Measurements from ENCODE around the gene TCEAL9.
"Not testable (repeated sequence)": the region's sequence is repeated elsewhere in the genome, so short reads cannot be mapped to it uniquely, and the experiment has no call there.

Gene TCEAL9, protein sequence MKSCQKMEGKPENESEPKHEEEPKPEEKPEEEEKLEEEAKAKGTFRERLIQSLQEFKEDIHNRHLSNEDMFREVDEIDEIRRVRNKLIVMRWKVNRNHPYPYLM

DNA sequence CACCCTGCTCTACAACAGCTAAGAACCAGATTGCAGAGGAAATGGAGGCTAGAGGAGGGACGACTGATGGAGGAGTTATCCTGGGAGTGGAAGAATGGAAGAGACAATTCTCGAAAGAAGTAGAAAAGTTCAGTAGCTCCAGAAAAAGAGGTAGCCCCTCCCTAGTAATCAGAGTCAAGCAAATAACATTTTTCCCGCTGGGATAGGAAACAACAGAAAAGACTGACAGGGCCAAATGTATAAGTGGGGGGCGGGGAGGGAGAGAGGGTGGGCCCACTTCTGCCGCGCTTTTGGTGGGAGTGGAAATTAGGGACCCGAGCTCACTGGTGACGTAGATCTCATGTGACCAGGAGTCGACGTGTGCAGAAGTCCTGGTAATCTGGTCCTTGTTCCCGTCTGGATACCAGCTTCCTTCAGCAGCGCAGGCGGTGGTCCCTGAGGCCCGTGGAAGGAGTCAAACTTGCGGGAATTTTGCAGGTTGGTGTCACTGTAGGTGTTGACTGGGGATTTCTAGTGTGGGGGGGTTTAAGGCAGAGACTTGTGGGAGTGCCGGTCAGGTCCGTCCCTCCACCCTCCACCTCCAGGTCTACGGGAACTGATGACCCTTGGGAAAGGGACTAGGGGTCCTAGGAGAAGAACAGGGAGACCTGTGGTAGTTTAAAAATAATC is at the start of gene TCEAL9:
TSS of gene TCEAL9 (plus strand) at position 377 of the 669 bp plus-strand sequence. CDS start 1,179 bp downstream, outside the sequence.
- FAIRE-seq (no peak), DNase-seq (ENCODE audit: insufficient read length, low spot score) (peak; percentile 30)

DNA sequence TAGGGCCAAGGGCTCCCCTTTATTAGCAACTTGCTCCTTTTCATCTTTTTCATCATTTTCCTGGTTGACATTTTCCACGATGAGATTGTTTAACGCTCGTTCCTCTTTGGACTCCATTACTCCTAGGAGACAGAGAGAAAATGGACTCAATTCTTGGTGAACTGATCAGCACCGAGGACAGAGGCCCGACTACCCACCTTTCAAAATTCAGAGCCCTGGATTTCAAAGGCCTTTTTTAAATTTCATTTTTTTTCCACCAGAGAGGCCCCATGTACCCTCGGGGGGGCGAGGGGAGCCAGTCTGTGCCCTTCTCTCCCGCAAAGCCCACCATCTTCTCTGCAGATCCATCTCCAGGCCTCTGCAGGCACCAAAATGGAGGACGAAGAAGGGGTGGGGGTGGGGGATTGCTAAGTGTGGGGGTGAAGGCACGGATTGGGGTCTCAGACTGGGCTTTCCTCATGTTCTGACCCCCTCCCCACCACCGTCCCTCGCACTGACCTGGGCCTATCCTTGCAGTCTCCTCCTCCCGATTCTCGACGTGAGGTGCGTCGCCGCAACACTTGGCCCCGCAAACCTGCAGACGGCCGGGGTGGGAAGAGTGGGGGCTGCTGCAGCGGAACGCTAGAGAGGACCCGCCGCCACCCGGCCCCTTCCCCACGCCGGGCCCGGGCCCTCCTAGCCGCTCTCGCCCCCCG is 46.3 kb upstream of the TCEAL9 start:
- DNase-seq (ENCODE audit: insufficient read length, low spot score) = no peak
- FAIRE-seq = no peak

DNA sequence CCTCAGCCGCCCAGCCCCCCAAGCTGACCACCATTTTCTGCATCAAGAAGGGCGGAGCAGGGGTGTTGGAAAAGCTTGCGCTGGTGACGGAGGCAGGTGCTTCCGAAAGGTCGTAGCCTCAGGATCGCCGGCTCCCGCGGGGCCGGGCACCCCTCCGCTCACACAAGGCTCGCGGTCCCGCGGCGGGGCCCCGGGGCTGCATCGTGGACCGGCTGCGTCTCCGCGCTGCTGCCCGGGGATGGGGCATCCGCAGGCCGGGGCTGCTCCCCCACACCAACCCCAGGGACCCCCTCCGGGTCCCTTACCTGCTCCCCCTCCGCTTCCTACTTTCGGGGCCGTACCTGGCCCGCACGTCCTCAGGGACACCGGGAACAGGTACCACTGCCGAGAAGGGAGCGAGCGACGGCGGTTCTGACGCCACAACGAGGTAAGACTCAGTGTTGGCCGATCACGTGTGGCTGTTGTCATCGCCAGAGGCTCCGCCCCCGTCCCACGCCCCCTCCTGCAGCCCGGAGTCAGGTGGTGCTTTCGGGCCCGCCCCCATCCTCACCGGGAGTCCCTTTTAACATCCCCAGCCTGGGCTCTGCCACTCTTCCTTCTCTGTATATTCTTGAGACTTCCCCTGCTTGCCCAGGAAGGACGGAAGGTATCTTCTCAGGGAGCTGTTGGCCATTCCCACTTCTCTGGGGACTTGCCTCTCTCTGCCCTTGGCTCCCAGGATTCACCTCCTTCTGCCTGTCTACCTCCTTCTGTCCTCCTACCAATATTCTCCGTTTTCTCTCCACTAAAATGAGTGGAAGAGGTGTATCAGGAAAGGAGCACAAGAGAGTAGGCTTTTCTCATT is 45.5 kb upstream of the TCEAL9 start, which contains the start of gene BEX2:
TSS of gene BEX2 (minus strand) at position 436 of the 844 bp plus-strand sequence. CDS start 1,014 bp downstream, outside the sequence.
- DNase-seq (ENCODE audit: insufficient read length, low spot score) (peak; percentile 41), FAIRE-seq (no peak)

- no peak for FAIRE-seq
Observed at GRCh38 chrX:103311399-103311780, 44.9 kb upstream of the TCEAL9 start.

DNA sequence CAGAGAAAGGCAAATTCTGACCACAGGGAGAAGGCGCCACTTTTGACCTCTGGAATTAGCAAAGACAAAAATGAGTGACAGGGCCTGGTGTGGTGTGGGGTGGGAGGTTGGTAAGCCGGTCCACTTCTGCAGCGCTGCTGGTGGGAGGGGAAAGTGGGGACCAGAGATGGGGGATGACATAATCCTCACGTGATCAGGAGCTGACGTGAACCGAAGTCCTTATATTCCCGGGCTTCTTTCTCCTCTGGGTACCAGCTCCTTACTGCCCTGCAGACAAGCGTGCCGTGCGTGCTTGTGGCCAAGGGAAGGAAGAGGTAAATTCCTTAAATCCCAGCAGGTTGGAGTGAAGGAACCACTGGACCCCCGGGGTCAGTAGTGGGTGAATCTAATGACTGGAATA is 26.3 kb upstream of the TCEAL9 start, which contains the start of gene TCEAL7:
TSS of gene TCEAL7 (plus strand) at position 249 of the 400 bp plus-strand sequence. CDS start 1,165 bp downstream, outside the sequence.
- peak; percentile 32 for DNase-seq (ENCODE audit: insufficient read length, low spot score)
- no peak for FAIRE-seq

More at GRCh38 chrX:103311399-103311780, 44.9 kb upstream of the TCEAL9 start:
- no peak for DNase-seq (ENCODE audit: insufficient read length, low spot score)

DNA sequence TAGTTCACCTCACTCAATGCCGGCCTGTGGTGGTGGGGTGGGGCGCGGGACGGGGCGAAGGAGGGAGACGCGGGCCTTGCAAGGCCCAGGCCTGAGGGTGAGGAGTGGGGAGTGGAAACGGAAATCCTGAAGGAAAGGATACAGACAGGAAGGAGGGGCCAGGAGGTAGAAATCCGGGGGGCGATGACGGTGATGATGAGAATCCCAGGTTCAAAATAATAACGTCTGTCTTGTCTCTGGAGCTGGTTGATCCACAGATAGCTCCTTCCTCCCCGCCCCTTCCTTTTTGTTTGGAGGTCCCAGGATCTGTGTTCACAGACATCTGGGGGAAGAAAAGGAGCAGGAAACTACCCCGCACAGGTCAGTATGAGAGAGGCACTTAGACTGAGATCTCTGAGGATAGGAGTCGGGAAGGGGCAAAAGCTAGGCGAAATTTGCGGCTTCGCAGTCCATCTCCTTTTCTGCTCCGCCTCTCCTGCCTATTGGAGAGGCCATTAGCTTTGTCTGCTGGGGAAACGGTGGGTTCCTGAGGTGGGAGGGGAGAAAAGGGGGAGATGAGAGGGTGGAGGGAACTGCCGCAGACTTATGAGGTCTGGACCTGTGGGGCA is 25.5 kb upstream of the TCEAL9 start:
- no peak for FAIRE-seq
- DNase-seq (ENCODE audit: insufficient read length, low spot score) = no peak

GRCh38 chrX:103338663-103339062 is 17.6 kb upstream of the TCEAL9 start:
- FAIRE-seq (no peak), DNase-seq (ENCODE audit: insufficient read length, low spot score) (no peak)

DNA sequence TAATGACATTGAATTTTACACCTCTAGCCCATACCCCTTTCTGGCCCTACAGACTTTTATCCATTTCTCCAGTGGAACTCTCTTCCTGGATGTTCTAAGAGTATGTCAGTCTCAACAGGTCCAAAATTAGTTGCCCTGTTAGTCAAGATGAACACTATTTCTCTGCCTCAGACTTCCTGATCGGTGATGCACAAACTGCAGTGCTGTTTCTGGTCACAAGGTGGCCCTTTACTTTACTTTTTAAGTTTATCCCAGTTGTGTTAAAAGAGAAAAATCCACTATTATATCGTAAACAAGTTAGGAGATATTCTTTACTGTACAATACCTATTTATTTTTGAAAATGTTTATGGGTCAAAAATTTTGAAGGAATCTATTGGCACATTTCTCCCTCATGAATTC is 13.2 kb upstream of the TCEAL9 start:
- no peak for FAIRE-seq
- no peak for DNase-seq (ENCODE audit: insufficient read length, low spot score)

DNA sequence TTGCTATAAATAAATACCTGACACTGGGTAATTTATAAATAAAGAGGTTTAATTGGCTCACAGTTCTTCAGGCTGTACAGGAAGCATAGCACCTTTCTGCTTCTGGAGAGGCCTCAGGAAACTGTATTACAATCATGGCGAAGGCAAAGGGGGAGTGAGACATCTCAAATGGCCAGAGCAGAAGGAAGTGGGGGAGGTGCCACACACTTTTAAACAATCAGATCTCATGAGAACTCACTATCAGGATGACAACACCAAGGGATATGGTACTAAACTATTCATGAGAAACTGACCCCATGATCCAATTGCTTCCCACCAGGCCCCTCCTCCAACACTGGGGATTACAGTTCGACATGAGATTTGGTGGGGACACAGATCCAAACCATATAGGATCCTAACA is 11.7 kb upstream of the TCEAL9 start:
- DNase-seq (ENCODE audit: insufficient read length, low spot score) (no peak), FAIRE-seq (no peak)

DNA sequence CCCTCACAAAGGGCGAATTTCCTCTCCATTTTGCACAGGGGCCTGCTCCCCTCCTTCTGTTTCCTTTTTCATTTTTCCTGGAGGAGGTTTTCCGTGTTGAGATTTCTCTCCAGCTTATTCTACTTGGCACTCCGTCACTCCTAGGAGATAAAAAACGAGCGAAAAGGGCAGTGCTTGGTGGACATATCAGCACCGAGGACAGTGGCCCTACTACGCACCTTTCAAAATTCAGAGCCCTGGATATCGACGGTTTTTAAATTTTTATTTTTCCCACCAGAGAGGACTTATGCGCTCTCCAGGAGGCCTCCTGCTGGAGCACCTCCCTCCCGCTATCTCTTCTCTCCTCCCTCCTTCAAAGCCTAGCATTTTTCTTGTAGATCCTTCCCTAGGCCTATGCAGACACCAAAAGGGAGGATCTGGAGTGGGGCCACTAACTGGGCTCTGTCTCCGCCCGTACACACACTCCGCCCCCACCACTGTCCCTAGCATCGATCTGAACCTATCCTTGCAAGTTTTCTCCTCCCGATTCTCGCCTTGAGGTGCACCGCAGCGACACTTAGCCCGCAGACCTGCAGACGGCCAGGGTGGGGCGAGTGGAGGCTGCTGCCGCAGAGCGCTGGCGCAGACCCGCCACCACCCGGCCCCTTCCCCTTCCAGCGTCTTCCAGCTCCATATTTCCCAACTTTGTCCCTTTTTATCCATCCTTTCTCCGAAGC is 8.5 kb upstream of the TCEAL9 start:
- DNase-seq (ENCODE audit: insufficient read length, low spot score) (no peak), FAIRE-seq (no peak)

DNA sequence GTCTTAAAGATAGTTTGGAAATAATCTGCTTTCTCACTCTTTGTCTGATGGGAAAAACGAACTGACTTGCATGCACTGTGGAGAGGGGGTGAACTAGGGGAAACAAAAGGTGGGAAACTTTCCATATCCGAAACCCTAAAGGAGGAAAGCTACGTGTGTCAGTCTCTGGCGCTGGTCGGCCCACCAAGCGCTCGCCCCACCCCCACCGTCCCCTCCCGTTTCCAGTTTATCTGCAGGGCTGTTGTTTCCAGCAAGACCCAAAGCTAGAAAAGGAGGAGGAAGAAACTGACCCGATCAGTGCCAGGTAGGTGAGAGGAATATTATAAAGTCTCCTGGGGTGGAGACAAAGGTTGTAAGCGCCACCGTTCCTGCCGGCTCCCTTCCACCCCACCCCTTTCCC is 552 bp downstream of the TCEAL9 start:
- FAIRE-seq (no peak), DNase-seq (ENCODE audit: insufficient read length, low spot score) (no peak)

GRCh38 chrX:103357871-103358270 is 1.6 kb downstream of the TCEAL9 start:
- no peak for FAIRE-seq

GRCh38 chrX:103359605-103360004 is 3.3 kb downstream of the TCEAL9 start:
- not testable (repeated sequence) for DNase-seq (ENCODE audit: insufficient read length, low spot score); FAIRE-seq

More at GRCh38 chrX:103357871-103358270, 1.6 kb downstream of the TCEAL9 start:
- DNase-seq (ENCODE audit: insufficient read length, low spot score) = no peak

GRCh38 chrX:103360092-103360491 is 3.8 kb downstream of the TCEAL9 start:
- DNase-seq (ENCODE audit: insufficient read length, low spot score) (no peak), FAIRE-seq (no peak)

- FAIRE-seq = no peak
- DNase-seq (ENCODE audit: insufficient read length, low spot score) = no peak
Observed at GRCh38 chrX:103360916-103361315, 4.6 kb downstream of the TCEAL9 start.

DNA sequence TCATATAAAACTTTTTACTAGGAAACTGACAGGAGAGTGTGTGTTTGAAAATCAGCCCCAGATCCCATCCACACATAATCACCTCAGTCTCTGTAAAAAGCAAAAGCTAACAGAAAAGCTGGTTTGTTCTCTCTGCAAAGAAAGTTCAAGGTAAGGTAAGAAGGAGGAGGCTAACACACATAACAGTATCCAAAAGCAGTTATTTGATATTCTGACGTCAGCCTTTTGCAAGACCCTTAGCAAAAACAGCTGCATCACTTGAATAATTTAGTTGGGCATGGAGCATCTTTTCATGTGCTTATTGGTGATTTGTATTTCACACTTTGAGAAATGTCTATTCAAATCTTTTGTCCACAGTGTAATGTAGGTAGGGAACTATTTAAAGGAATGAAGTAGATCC is 5.5 kb downstream of the TCEAL9 start:
- no peak for DNase-seq (ENCODE audit: insufficient read length, low spot score)
- no peak for FAIRE-seq

- no peak for FAIRE-seq
- DNase-seq (ENCODE audit: insufficient read length, low spot score) = no peak
Observed at GRCh38 chrX:103362474-103362873, 6.2 kb downstream of the TCEAL9 start.

- DNase-seq (ENCODE audit: insufficient read length, low spot score) (no peak), FAIRE-seq (no peak)
Observed at GRCh38 chrX:103363046-103363445, 6.7 kb downstream of the TCEAL9 start.

GRCh38 chrX:103367502-103367901 is 11.2 kb downstream of the TCEAL9 start:
- DNase-seq (ENCODE audit: insufficient read length, low spot score) (no peak), FAIRE-seq (no peak)

DNA sequence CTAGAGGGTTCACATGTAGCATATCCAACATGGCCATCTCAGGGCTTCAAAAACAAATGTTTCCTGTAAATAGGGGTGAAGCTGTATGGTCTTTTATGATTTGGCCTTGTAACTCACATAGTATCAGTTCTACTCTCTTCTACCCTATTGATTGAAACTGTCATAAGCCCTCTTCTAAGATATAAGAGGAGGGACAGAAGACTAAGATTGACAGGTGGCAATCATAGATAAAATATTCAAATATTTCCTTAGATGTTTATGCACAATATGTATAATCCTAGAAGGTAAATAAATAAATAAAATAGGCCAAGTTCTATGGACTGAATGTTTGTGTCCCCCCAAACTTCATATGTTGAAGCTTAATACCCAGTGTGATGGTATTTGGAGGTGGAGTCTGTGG is 13.2 kb downstream of the TCEAL9 start:
- DNase-seq (ENCODE audit: insufficient read length, low spot score) (no peak), FAIRE-seq (no peak)
